WTC11 (cell line): ENCODE measurements around the gene TRIB2.

Experiments used
- NR3C1 ChIP-seq: sonication (generic); formaldehyde crosslinking; conservative IDR thresholded peaks from 2 replicates; pipeline ENCODE4 v1.8.1; 2023; ENCODE audit warnings: low read depth, mild to moderate bottlenecking, missing genetic modification reagents
- TF ChIP-seq, protein P1 (sequence below): sonication (generic); formaldehyde crosslinking; IDR thresholded peaks from 2 replicates; pipeline ENCODE4 v1.8.0; 2022; ENCODE audit warnings: mild to moderate bottlenecking, missing genetic modification reagents

DNA sequence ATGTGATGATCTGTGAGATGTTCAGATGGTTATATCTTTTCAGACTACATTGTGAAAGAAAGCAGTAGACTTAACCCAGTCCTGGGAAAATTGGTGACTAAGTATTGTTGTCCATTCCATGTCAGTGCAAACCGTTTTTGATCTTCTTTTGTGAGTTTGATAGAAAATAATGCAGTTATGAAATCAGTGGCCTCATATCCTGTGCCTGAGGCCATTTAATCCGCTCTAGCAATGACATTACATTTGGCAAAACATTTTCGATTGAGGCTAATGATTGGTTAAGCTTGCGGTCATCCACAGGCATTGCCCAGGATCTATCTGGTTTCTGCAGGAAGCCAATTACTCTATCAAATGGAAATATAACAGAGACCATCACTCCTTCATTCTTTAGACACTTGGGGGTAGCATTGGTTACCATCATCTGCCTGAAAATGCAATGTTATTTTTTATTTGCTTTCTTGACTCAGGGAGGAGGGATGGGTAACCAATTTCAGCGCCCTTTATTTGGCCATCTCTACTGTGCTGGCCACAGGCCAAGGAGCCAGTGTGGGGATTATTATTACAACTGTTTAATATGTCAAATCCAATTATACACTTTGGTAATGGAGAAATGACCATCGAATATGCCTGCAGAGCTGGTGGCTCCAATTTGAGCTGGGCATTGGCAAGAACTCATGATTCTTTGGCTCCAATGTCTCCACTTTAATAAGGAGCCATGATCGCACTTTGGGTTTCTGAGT is 33.6 kb downstream of the TRIB2 start:
- TF ChIP-seq, protein P1, sequence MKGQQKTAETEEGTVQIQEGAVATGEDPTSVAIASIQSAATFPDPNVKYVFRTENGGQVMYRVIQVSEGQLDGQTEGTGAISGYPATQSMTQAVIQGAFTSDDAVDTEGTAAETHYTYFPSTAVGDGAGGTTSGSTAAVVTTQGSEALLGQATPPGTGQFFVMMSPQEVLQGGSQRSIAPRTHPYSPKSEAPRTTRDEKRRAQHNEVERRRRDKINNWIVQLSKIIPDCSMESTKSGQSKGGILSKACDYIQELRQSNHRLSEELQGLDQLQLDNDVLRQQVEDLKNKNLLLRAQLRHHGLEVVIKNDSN: no peak
- no peak for TF ChIP-seq NR3C1 (CRISPR knock-in tag)
